ENCODE data around the gene VSIG8. TPM values are rescaled to one million over a fixed set of nuclear protein-coding genes. Genes with fewer than 3 reads are reported as not detected.
A peak's percentile ranks its signal among the peaks of the same experiment; 100 is the strongest.

VSIG8 gene
- total RNA-seq, 1 donor from 2014 or later: not detected

- no peak for DNase-seq (ENCODE audit: low spot score)
- no peak for ATAC-seq
These were observed 30.9 kb downstream of the VSIG8 start for GRCh38 chr1:159831412-159832141.

- DNase-seq (ENCODE audit: low spot score) (no peak), ATAC-seq (no peak)
These were observed 31.7 kb downstream of the VSIG8 start for GRCh38 chr1:159830722-159831121.

- DNase-seq (ENCODE audit: low spot score) (no peak), ATAC-seq (no peak)
These were observed 32.5 kb downstream of the VSIG8 start for GRCh38 chr1:159829822-159830465.

DNA sequence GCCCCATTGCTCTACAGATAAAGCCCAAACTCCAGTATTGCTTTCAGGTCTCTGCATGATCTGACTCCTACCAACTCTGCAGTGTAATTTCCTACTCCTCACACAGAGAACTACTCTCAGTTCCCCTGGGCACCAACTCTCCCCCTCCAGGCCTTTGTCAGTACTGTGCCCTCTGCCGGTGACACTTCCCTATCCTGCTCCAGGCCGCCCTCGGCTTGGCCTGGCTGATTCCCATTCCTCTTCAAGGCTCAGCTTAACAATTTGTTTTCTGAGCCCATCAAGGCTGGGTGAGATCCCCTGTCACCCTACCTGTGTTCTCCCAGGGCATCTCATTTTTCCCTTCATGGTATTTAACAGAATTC is 33.2 kb downstream of the VSIG8 start:
- DNase-seq (ENCODE audit: low spot score): no peak
- ATAC-seq: peak; percentile 86

- ATAC-seq (no peak), DNase-seq (ENCODE audit: low spot score) (no peak)
These were observed 33.7 kb downstream of the VSIG8 start for GRCh38 chr1:159828581-159829272.

GRCh38 chr1:159828176-159828575 is 34.3 kb downstream of the VSIG8 start:
- ATAC-seq (no peak), DNase-seq (ENCODE audit: low spot score) (no peak)

DNA sequence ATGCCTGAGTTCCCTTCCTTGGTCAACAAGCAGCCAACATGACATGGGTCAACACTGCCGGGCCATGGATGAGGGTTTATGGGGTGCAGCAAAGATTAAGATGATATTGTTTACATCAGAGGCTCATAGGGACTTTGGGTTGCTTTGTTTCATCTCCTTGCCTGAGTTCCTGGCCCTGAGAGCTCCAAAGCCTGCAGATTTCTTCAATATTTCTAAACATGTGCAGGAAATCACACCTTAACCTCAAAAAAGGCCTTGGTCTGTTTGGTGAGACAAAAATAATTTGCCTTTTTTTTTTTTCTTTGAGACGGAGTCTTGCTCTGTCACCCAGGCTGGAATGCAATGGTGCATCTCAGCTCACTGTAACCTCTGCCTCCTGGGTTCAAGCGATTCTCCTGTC is 34.9 kb downstream of the VSIG8 start:
- ATAC-seq (no peak), DNase-seq (ENCODE audit: low spot score) (no peak)

GRCh38 chr1:159827102-159827490 is 35.4 kb downstream of the VSIG8 start:
- ATAC-seq: no peak
- no peak for DNase-seq (ENCODE audit: low spot score)

DNA sequence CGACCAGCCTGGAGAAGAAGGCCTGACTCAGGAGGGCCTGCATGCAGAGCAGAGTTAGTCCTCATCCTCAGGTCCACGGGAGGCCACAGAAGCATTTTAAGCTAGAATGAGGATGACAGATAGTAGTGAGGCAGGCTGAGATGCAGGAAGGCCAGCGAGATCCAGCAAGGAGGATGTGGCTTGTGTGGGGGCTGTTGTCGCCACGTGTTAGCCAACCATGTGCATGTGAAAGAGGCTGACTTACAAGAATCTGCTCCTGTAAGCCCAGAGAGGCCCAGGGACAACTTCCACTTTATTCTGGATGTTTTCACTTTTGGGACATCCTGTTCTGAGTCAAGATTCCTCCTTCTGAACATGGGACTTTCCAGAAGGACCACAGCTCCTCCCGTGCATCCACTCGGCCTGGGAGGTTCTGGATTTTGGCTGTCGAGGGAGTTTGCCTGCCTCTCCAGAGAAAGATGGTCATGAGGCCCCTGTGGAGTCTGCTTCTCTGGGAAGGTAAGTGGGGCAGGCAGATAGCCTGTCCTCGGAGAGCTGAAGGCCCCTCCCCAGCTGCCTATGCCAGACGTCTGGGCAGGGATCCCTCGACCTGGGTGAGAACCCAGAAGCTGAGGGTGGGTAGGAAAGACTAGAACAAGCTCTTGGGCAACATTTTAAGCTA is 35.9 kb downstream of the VSIG8 start, which contains the start of gene SLAMF8:
Gene SLAMF8, plus strand, starts transcription at position 433 of the 661 bp plus-strand sequence. Its CDS starts 26 bp downstream, at position 459.
- ATAC-seq (peak; percentile 32), DNase-seq (ENCODE audit: low spot score) (no peak)

DNA sequence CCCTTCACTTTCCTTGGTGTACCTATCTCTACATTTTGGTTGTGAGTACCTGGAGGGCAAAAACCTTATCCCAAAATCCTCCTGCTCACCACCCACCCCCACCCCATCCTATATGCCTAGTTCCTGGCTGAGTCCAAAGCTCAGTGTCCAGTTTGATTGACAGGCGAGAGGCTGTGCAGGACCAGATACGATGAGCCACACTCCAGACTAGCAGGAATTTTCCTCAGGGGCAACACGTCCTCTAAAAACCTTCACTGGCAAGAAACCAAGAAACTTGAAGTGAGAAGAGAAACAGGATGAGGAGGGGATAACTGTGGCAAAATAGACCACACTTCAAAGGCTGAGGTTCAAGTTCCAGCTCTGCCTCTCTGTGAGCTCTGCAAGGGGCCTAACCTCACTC is 36.9 kb downstream of the VSIG8 start:
- ATAC-seq (no peak), DNase-seq (ENCODE audit: low spot score) (no peak)

GRCh38 chr1:159823406-159823805 is 39.1 kb downstream of the VSIG8 start:
- DNase-seq (ENCODE audit: low spot score) (no peak), ATAC-seq (no peak)

DNA sequence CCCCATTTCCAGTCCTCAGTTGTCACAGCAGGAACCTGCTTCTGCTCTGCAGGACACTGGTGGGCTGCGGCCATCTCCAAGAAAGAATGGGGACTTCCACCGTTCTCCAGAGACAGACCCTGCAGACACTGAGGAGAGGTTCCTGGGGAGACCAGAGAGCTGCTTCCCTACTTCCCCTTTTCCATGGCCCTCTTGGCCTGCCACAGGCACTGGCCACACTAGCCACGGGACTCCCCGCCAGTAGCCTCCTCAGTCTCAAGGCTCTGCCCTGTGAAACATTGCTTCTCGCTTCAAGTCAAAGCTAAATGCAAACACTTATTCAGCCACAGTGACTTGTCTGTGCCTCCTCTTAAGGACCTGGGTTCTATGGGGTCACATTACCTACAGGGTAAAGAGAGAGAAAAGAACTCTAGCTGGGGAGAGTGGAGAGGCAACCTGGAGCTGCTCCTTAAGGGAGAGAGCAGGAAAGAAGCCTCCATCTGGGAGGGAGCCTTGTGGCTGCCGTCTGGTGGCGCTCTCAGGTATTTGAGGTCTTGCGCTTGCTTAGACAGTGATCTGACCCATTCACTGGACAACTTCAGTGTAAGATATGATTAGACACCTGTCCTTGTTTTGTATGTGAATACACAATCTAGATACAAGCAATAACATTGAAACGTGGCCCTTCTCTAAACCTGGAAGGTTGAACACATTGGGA is 41.1 kb downstream of the VSIG8 start:
- DNase-seq (ENCODE audit: low spot score) (no peak), ATAC-seq (peak; percentile 32)

DNA sequence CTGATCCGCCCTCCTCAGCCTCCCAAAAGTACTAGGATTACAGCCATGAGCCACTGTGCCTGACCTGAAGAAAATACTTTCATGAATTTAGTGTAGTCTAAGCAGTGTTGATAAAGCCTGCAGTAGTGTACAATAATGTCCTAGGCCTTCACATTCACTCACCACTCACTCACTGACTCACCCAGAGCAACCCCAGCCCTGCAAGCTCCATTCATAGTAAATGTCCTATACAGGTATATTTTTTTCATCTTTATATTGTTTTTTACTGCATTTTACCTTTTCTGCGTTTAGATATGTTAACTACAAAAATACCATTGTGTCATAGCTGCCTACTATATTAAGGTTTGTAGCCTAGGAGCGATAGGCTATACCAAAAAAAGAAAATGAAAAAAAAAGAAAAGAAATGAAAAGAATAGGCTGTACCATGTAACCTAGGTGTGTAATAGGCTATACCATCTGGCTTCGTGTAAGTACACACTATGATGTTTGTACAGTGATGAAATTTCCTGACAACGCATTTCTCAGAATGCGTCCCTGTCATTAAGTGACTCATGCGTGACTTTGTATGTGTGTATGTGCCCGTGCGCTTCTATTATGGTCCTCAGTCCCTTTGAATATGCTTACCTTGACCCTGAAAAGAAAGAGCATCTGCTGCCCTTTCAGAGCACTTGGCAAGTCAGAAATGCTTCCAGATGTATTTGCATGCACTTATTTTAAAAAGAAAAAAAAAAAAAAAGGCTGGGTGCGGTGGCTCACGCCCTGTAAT is 45.0 kb downstream of the VSIG8 start:
- no peak for DNase-seq (ENCODE audit: low spot score)
- no peak for ATAC-seq

GRCh38 chr1:159815926-159816325 is 46.5 kb downstream of the VSIG8 start:
- DNase-seq (ENCODE audit: low spot score) (no peak), ATAC-seq (no peak)

DNA sequence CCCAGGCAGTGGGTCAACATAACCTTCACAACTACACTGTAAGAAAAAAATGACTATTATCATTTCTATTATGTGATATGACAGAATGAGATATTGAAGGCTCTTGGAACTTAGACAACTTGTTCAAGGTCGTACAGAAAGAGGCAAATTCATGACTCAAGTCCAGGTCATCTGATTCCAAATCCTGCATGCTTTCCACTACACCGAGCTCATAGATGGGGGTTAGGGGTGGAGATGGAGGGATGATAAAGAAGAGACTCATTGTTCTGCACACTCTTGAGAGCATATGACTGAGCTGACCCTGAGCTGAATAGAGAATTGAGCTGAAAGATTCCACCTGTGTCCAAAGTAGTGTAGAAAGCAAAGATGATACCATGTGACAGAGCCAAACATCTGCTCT is 57.5 kb downstream of the VSIG8 start:
- DNase-seq (ENCODE audit: low spot score): no peak
- ATAC-seq: no peak

Other genes starting within 250 kb of the VSIG8 start
- gene CRP, start 148.1 kb downstream of the VSIG8 start, total RNA-seq: 3,370 TPM
- gene DUSP23, start 81.7 kb downstream of the VSIG8 start, total RNA-seq: 35.5 TPM
- 0.23 TPM for gene FCRL6, start 60.3 kb downstream of the VSIG8 start, total RNA-seq
- gene SLAMF8, start 35.8 kb downstream of the VSIG8 start, total RNA-seq: 0.53 TPM
- not detected for gene CFAP45, start 37.5 kb upstream of the VSIG8 start, total RNA-seq
- gene TAGLN2, start 62.9 kb upstream of the VSIG8 start, total RNA-seq: 68.3 TPM
- gene IGSF9, start 83.0 kb upstream of the VSIG8 start, total RNA-seq: 17.0 TPM
- 0.83 TPM for gene SLAMF9, start 91.6 kb upstream of the VSIG8 start, total RNA-seq
- 3.4 TPM for gene PIGM, start 169.3 kb upstream of the VSIG8 start, total RNA-seq
- gene KCNJ10, start 207.5 kb upstream of the VSIG8 start, total RNA-seq: 0.28 TPM
- not detected for gene KCNJ9, start 218.9 kb upstream of the VSIG8 start, total RNA-seq
- gene IGSF8, start 236.0 kb upstream of the VSIG8 start, total RNA-seq: 54.5 TPM

Data from left lobe of liver (tissue), 2 donors.